Measurements from ENCODE around the gene TEX14. TPM values are rescaled to one million over a fixed set of nuclear protein-coding genes. Genes with fewer than 3 reads are reported as not detected.

TEX14 gene
- total and polyA plus RNA-seq, 7 donors: 0.09 to 0.36 (median 0.28) TPM; not detected in 2

GRCh38 chr17:58730937-58731336 is 39.1 kb upstream of the TEX14 start:
- no peaks in the 10 kb centered on the region for H3K27me3 ChIP-seq
- TF ChIP-seq EP300 (IDR thresholded peaks at IDR 0.05): no peak
- TF ChIP-seq POLR2AphosphoS5 (IDR thresholded peaks at IDR 0.05): no peak
- no peak for TF ChIP-seq POLR2A (IDR thresholded peaks at IDR 0.05)
- TF ChIP-seq CTCF (IDR thresholded peaks at IDR 0.05): no peak
- H3K27ac ChIP-seq: no peak overlapping the region
- H3K4me3 ChIP-seq: no peak overlapping the region
- no peaks in the 10 kb centered on the region for H3K9me3 ChIP-seq
- H3K4me1 ChIP-seq: no peaks in the 10 kb centered on the region
- intact Hi-C loops (cut with DNase I): no loop called here
- no peak for DNase-seq
- peaks cover 0 to 35% (median 2%) of the 10 kb centered on the region in 4 donors for H3K36me3 ChIP-seq

GRCh38 chr17:58728798-58729197 is 37.0 kb upstream of the TEX14 start:
- peaks cover 0 to 42% (median 2%) of the 10 kb centered on the region in 4 donors for H3K36me3 ChIP-seq
- DNase-seq: no peak

GRCh38 chr17:58722696-58723095 is 30.9 kb upstream of the TEX14 start:
- WGBS, 2 donors: 95 to 99% methylated on average over 2 of the region's 2 CpGs
- TF ChIP-seq POLR2AphosphoS5 (IDR thresholded peaks at IDR 0.05) (no peak), CTCF (IDR thresholded peaks at IDR 0.05) (no peak), EP300 (IDR thresholded peaks at IDR 0.05) (no peak), POLR2A (IDR thresholded peaks at IDR 0.05) (no peak)
- H3K36me3 ChIP-seq: peaks cover 0 to 51% (median 6%) of the 10 kb centered on the region in 4 donors

More at GRCh38 chr17:58728798-58729197, 37.0 kb upstream of the TEX14 start:
- intact Hi-C loops (cut with DNase I): no loop called here
- Histone ChIP-seq H3K9me3 (no peaks in the 10 kb centered on the region), H3K4me1 (no peaks in the 10 kb centered on the region), H3K4me3 (no peak overlapping the region), H3K27me3 (no peaks in the 10 kb centered on the region), H3K27ac (no peak overlapping the region)
- WGBS, 2 donors: 29 to 48% methylated on average over 1 of the region's 1 CpG
- TF ChIP-seq POLR2A (IDR thresholded peaks at IDR 0.05) (no peak), POLR2AphosphoS5 (IDR thresholded peaks at IDR 0.05) (no peak), EP300 (IDR thresholded peaks at IDR 0.05) (no peak), CTCF (IDR thresholded peaks at IDR 0.05) (no peak)

GRCh38 chr17:58722274-58722673 is 30.4 kb upstream of the TEX14 start:
- Histone ChIP-seq H3K4me3 (no peak overlapping the region), H3K27me3 (no peaks in the 10 kb centered on the region), H3K9me3 (no peaks in the 10 kb centered on the region), H3K36me3 (peaks cover 0 to 54% (median 6%) of the 10 kb centered on the region in 4 donors), H3K4me1 (no peaks in the 10 kb centered on the region), H3K27ac (no peak overlapping the region)
- no peak for TF ChIP-seq POLR2AphosphoS5 (IDR thresholded peaks at IDR 0.05)
- TF ChIP-seq EP300 (IDR thresholded peaks at IDR 0.05): no peak
- TF ChIP-seq POLR2A (IDR thresholded peaks at IDR 0.05): no peak
- TF ChIP-seq CTCF (IDR thresholded peaks at IDR 0.05): no peak
- 90 to 95% methylated on average over 1 of the region's 1 CpG for WGBS, 2 donors
- DNase-seq: no peak
- intact Hi-C loops (cut with DNase I): no loop called here

More at GRCh38 chr17:58722696-58723095, 30.9 kb upstream of the TEX14 start:
- DNase-seq: no peak
- intact Hi-C loops (cut with DNase I): no loop called here
- Histone ChIP-seq H3K4me1 (no peaks in the 10 kb centered on the region), H3K4me3 (no peak overlapping the region), H3K27ac (no peak overlapping the region), H3K27me3 (no peaks in the 10 kb centered on the region), H3K9me3 (no peaks in the 10 kb centered on the region)

- TF ChIP-seq POLR2AphosphoS5 (IDR thresholded peaks at IDR 0.05): no peak
- no peak for TF ChIP-seq POLR2A (IDR thresholded peaks at IDR 0.05)
- TF ChIP-seq EP300 (IDR thresholded peaks at IDR 0.05): no peak
- peak in 2 of 4 experiments; percentile 51 to 64 for TF ChIP-seq CTCF (IDR thresholded peaks at IDR 0.05)
- Histone ChIP-seq H3K27ac (no peak overlapping the region), H3K27me3 (no peaks in the 10 kb centered on the region), H3K4me3 (no peak overlapping the region), H3K4me1 (no peaks in the 10 kb centered on the region), H3K36me3 (peaks cover 0 to 64% (median 3%) of the 10 kb centered on the region in 4 donors), H3K9me3 (no peaks in the 10 kb centered on the region)
- intact Hi-C loops (cut with DNase I): loop anchor here (5.0 kb wide), 1 partner anchor 296 kb away; no protein-coding TSS in a partner anchor
- DNase-seq: no peak
- WGBS, 2 donors: 52 to 55% methylated on average over 4 of the region's 4 CpGs
These were observed 19.2 kb upstream of the TEX14 start for GRCh38 chr17:58710948-58711552.
